Fibroblast of villous mesenchyme (primary cell): ENCODE measurements around the gene SLC35G2. TPM values are rescaled to one million over a fixed set of nuclear protein-coding genes. Genes with fewer than 3 reads are reported as not detected.
"Not testable (repeated sequence)": the region's sequence is repeated elsewhere in the genome, so short reads cannot be mapped to it uniquely, and the experiment has no call there.

Source experiments
- DNase-seq: peaks from one replicate; pipeline ENCODE4 v3.0.0-alpha.2; 2010; ENCODE audit warnings: low read depth
- H3K4me3 ChIP-seq: 2 replicates; pipeline ENCODE4 v1.5.1; 2011; ENCODE audit warnings: low read depth, mild to moderate bottlenecking, low read length
- total RNA-seq: library from RNA; depleted of rRNA; stranded (reverse); fragments of >200 nt; gene quantifications from 2 replicates; pipeline ENCODE4 v1.2.3, GENCODE V29; 2012
- TF ChIP-seq, protein P1 (sequence below): IDR thresholded peaks from 2 replicates; pipeline ENCODE4 v1.5.1; 2012; ENCODE audit warnings: low read depth, mild to moderate bottlenecking, low read length; ENCODE audit not compliant: insufficient read depth

SLC35G2 gene
- total RNA-seq, 1 donor: 17.3 TPM

DNA sequence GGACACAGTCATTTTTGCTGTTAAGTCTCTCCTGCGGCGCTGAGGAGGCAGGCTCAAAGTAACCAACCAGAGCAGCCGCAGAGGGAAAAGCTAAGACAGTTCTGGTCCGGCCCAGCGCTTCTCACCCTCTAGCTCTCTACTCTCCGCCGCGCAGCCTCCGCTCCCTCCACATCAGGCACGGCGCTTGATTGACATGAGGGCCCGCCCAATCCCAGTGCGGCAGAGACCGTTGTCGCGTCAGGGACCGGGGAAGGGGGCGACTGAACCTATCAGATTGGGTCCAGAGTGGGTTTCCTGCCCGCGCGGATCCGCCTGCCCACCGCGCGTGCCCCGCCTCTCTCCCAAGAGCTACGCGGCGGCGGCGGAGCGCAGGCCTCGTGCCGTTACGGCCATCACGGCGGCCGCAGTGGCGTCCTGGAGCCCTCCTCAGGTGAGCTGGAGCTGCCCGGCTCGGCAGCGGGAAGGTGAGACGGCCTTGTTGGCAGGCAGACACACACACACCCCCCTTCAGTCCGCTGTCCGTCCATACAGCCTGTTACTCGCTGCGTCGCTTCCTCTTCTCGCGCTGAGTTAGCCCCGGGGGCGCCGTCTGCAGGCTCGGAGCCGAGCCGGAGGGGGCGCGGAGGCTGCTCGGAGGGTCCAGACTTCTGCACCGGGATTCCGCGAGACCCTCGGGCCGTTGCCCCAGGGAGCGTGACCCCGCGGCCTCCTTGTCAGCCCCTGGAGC is 43.1 kb downstream of the SLC35G2 start, which contains the start of gene NCK1:
Gene NCK1, plus strand, starts transcription at position 319 of the 727 bp plus-strand sequence. CDS start 65,794 bp downstream, outside the sequence.
- TF ChIP-seq, protein P1, sequence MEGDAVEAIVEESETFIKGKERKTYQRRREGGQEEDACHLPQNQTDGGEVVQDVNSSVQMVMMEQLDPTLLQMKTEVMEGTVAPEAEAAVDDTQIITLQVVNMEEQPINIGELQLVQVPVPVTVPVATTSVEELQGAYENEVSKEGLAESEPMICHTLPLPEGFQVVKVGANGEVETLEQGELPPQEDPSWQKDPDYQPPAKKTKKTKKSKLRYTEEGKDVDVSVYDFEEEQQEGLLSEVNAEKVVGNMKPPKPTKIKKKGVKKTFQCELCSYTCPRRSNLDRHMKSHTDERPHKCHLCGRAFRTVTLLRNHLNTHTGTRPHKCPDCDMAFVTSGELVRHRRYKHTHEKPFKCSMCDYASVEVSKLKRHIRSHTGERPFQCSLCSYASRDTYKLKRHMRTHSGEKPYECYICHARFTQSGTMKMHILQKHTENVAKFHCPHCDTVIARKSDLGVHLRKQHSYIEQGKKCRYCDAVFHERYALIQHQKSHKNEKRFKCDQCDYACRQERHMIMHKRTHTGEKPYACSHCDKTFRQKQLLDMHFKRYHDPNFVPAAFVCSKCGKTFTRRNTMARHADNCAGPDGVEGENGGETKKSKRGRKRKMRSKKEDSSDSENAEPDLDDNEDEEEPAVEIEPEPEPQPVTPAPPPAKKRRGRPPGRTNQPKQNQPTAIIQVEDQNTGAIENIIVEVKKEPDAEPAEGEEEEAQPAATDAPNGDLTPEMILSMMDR: no peak
- peak within 1 kb of the TSS; percentile 90 for H3K4me3 ChIP-seq
- DNase-seq: peak; percentile 99

DNA sequence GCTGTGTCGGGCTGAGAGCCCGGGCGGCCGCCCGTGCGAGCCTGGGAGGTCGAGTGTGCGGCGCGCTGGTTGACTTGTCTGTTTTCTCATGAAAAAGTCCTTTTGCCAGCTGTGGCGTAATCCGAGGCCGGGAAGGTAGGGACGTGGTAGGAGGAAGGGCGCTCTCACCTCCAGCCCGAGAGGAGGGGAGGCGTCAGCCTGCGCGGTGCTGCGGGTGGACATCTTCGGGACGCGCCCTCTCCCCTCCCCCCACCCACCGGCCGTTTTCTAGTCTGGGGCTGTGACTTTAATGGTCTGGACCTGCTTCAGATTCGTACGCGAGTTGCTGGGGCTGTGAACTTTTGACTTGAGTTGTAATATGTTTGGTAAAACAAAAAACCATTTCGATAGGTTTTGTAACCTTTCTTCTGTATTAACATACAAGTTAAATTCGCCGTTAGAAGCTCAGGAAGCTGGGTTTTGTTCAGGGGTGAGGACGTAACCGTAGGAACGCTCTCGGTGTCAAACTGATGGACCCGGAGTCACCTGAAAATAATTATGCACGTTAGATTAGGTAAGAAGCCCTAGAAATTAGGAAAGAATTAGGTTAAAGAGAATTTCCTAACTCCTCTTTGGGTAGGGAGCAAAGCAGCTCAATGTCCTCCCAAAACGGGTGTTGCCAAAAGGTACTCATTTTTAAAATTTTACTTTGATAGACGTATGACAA is 43.8 kb downstream of the SLC35G2 start:
- peak; percentile 77 for DNase-seq
- peak overlapping the region; percentile 90 for H3K4me3 ChIP-seq

DNA sequence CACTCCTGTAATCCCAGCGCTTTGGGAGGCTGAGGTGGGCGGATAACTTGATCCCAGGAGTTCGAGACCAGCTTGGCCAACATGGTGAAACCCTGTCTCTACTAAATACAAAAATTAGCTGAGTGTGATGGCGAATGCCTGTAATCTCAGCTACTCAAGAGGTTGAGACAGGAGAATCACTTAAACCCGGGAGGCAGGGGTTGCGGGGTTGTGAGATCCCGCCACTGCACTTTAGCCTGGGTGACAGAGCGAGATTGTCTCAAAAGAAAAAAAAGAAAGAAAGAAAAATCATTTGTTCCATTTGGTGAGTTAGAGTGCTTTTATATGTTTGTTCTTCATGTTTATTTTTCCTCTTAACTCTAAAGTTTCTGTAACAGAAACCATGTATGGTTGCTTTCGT is 50.4 kb downstream of the SLC35G2 start:
- H3K4me3 ChIP-seq: no peak overlapping the region
- TF ChIP-seq, protein P1: no peak

More for the DNA sequence above, 43.8 kb downstream of the SLC35G2 start:
- TF ChIP-seq, protein P1: no peak

DNA sequence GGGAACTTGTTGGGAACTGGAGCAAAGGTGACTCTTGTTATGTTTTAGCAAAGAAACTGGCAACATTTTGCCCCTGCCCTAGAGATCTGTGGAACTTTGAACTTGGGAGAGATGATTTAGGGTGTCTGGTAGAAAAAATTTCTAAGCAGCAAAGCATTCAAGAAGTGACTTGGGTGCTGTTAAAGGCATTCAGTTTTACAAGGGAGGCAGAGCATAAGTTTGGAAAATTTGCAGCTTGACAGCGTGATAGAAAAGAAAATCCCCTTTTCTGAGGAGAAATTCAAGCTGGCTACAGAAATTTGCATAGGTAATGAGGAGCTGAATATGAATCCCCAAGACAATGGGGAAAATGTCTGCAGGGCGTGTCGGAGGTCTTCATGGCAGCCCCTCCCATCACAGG is 53.3 kb downstream of the SLC35G2 start:
- DNase-seq, H3K4me3 ChIP-seq: not testable (repeated sequence)

More for the DNA sequence above, 50.4 kb downstream of the SLC35G2 start:
- no peak for DNase-seq

DNA sequence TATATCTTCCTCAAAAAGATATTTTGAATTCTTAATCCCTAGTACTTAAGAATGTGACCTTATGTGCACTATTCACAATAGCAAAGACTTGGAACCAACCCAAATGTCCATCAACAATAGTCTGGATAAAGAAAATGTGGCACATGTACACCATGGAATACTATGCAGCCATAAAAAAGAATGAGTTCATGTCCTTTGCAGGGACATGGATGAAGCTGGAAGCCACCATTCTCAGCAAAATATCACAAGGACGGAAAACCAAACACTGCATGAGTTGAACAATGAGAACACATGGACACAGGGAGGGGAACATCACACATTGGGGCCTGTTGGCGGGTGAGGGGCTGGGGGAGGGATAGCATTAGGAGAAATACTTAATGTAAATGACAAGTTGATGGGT is 60.6 kb downstream of the SLC35G2 start:
- DNase-seq: not testable (repeated sequence)

DNA sequence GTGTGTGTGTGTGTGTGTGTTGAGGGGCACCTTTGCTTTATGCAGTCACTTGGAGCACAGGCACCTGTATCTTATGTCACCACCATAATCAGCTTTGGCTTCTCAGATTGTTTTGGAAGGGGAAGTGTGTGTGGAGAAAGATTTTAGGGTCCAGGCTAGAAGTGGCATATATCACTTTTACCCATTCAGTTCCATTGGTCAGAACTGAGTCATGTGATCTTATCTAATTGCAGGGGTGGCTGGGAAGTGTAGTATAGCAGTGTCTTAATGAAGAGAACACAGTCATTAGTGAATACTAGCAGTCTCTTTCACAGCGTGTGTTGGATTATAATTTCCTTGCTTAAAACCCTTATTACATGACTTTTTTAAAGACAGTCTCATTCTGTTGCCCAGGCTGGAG is 63.6 kb downstream of the SLC35G2 start:
- no peak for DNase-seq

More for the DNA sequence above, 60.6 kb downstream of the SLC35G2 start:
- not testable (repeated sequence) for H3K4me3 ChIP-seq

DNA sequence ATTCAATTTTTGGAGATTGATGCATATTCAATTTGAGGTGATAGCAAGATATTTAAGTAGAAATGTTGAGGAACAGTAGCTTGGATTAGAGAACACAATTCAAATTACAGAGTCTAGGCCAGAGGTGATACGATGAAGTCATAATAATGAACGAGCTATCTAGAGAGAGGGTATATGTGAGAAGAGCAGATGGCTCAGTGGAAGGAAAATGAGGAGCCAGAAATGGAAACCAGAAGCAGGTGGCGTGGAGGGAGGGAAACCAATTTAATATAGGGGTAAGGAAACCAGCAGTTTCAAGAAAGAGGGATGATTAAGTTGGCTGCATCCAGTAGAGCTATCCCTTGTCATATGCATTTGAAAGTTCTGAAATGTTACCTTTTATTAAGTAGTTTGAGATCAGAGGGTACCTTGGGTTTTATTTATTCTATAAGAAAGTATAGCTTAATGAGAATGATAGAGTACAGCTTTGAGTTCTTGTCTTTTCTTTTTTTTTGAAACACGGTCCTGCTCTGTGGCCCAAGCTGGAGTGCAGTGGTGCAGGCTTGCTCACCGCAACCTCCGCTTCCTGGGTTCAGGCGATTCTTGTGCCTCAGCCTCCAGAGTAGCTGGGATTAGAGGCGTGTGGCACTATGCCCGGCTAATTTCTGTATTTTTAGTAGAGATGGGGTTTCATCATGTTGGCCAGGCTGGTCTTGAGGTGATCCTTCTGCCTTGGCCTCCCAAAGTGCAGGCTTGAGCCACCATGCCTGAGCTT is 65.2 kb downstream of the SLC35G2 start:
- TF ChIP-seq, protein P1: no peak
- DNase-seq: no peak
- no peak overlapping the region for H3K4me3 ChIP-seq

More for the DNA sequence above, 63.6 kb downstream of the SLC35G2 start:
- H3K4me3 ChIP-seq: no peak overlapping the region
- TF ChIP-seq, protein P1: no peak
